DMS53 treated with DMSO at 0.1 percent for 48 hours (cell line): ENCODE data around the gene TSC1.

Experiments used
- DNase-seq: peaks from one replicate; lab custom pipeline; 2025; ENCODE audit not compliant: unreplicated experiment; lab: John Stamatoyannopoulos, UW

Gene TSC1

DNA sequence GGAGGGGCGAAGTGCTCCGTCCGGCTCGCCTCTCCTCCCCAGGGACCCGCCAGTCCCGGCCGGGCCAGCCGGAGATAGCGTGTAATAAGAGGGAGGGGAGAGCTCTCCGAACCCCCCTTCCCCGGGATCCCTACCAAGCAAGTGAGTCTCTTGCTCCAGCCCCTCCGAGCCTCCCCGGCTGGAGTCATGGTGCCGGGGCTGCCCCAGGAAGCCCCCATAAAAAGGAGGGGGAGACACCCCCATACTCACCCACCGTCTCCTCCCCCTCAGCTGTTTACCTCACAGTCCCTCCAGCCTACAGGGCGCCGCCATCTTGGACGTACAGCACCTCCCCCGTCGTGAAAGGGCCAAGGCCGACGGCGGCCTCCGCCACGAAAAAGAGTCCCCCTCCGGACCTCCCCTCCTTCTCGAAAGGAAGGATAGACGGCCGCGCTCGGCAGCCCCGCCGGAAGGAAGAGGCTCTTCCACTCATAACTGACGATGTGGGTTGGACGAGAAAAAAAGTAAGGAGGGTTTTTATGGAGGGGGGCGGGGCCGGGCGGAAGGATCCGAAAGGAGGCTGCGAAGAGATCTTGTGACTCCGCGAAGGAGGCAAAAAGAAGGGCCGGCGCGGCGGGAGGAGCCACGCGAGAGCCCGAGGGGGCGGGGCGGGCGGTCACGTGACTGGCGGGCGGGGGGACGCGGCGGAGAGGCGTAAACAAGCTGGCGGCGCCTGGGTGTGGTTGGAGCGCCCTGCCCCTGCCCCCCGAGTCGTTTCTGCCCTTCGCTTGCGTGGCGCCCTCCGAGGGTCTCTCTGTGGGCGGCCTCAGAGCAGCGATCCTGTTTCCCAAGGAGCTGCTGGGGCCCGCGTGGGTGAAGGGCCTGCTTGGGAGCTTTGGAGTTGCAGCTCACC, at the start of gene TSC1:
Gene TSC1, minus strand, starts transcription at position 323 of the 892 bp plus-strand sequence. CDS start 15,744 bp downstream, outside the sequence.
- peak; percentile 78 for DNase-seq

DNA sequence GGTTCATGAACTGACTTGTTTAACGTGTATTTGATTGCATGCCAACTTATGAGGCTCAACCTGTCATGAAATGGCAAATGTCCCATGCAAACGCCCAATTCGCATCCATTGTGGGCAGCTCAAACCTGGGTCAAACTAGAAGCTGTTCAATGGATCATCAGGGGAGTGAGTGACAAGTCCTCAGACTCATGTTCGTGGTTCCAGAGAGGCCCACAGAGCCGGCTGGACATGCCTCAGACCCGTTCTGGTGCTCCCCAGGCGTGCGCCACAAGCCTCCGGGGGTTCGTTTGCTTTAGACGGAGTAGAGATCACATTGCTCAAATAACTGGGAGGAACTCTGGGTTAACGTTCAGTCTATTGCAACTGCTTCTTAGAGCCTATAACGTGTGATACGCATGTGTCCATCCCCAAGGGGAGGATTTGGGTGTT, 49.1 kb upstream of the TSC1 start:
- no peak for DNase-seq

DNA sequence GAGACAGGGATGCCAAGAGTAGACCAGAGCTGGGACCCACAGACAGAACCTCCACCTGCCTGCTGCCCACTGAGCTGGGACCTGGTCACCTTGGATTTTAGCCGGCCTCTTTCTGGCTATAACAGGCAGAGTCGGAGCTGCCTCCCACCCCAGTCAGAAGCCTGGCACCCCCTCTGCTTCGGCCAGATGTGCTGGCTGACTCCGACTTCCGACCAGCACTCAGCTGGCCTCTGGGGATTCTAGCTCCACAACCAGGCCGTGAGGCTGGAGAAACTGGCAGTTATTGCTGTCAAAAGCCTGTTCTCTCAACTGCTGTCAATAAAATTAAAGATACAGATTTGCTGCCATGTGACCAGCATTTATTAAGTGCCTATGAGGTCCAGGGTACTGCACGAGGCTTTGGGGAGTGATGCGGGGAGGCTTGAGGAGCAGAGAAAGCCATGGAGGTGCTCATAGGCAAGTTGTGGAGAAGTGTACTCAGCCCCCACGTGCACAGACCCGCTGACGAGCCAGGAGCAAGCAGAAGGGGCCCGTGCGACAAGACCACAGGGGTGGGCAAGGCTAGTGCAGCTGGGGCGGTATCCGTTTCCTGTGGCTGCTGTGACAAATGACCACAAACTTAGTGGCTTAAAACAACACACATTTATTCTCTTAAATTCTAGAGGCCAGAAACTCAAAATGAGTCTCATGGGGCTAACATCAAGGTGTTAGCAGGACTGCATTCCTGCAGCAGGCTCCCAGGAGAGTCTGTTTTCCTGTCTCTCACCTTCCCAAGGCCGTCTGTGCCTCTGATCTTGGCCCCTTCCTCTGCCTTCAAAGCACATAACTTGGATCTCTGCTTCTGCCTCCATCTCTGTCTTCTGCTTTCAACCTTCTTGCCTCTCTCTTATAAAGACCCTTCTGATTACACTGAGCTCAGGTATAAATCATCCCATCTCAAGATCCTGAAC, 47.2 kb upstream of the TSC1 start:
- DNase-seq: no peak

DNA sequence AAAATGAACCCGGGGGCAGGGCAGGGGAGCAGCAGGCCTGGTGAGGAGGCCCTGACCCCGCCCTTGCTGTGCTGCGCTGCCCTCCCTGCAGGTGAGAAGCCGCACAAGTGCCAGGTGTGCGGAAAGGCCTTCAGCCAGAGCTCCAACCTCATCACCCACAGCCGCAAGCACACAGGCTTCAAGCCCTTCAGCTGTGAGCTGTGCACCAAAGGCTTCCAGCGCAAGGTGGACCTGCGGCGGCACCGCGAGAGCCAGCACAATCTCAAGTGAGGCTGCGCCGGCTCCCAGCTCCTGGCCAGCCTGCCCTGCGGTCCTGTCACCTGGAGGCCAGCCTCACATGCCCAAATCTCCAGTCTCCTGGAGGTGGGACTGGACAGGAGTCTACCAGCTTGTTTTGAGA, 46.4 kb upstream of the TSC1 start:
- DNase-seq: no peak

DNA sequence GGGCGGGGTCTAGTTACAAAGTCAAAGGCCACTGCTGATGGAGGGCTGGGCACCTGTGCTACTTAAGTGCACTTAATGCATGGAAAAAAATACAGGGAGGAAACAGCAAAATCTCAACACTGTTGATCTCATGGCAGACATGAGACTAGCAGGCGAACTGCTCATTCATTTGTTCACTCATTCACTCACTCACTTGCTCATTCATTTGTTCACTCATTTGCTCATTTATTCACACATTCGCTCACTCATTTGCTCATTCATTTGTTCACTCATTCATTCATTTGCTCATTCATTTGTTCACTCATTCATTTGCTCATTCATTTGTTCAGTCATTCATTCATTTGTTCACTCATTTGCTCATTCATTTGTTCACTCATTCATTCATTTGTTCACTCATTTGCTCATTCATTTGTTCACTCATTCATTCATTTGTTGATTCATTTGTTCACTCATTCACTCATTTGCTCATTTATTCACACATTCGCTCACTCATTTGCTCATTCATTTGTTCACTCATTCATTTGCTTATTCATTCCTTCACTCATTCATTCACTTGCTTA, 45.7 kb upstream of the TSC1 start:
- DNase-seq: peak; percentile 59

DNA sequence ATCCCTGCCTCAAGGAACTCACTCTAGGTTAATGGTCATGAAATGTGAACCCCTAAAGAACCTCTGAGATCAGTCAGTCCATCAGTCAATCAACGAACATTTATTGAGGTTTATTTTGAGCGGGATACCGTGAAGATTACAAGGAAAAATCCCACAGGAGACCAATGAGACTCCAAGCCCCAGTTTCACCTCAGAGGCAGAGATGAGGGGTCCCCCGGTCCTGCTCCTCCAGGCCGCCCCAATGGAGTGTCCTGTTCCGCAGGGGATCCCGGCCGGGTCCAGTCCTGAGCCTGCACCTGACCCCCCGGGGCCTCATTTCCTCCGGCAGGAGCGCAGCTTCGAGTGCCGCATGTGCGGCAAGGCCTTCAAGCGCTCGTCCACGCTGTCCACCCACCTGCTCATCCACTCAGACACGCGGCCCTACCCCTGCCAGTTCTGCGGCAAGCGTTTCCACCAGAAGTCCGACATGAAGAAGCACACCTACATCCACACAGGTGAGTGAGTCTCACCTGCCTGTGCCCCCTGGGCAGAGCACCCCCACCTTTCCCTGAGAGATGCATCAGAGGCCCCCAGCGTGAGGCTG, 45.1 kb upstream of the TSC1 start:
- DNase-seq: no peak

DNA sequence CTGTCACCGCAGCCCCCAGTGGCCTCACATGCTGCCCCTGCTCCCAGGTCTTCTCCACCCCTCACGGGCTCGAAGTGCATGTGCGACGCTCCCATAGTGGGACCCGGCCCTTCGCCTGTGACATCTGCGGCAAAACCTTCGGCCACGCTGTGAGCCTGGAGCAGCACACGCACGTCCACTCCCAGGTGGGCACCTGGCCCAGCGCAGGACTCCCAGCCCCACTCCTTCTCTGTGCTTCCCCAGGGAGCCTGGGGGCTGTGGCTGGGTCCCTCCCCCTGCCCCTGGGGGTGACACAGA, 44.5 kb upstream of the TSC1 start:
- DNase-seq: no peak

DNA sequence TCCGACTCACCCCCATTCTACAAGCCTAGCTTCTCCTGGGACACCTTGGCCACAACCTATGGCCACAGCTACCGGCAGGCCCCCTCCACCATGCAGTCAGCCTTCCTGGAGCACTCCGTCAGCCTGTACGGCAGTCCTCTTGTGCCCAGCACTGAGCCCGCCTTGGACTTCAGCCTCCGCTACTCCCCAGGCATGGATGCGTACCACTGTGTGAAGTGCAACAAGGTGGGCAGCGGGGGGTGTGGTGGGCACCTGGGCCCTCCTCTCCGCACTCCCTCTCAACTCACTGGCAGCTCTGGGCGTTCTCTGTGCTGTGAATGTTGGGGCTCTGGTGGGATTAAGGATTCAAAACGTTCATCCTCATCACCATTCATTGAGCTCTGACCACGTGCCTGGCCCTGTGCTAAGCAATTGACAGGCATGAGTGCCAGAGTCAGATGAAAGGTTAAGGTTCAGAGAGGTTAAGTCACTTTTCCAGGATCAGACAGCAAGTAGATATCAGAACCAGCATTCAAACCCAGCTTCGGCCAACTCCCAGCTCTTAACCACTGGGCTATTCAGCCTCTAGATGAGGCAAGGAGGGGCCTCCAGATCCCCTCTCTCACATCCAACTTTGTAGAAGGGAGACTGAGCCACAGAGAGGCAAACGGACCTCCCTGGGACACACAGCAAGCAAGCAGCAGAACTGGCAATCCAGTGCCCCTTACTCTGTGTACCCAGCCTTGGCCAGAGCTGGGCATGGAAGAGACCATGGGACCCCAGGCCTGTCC, 44.0 kb upstream of the TSC1 start:
- DNase-seq: no peak

DNA sequence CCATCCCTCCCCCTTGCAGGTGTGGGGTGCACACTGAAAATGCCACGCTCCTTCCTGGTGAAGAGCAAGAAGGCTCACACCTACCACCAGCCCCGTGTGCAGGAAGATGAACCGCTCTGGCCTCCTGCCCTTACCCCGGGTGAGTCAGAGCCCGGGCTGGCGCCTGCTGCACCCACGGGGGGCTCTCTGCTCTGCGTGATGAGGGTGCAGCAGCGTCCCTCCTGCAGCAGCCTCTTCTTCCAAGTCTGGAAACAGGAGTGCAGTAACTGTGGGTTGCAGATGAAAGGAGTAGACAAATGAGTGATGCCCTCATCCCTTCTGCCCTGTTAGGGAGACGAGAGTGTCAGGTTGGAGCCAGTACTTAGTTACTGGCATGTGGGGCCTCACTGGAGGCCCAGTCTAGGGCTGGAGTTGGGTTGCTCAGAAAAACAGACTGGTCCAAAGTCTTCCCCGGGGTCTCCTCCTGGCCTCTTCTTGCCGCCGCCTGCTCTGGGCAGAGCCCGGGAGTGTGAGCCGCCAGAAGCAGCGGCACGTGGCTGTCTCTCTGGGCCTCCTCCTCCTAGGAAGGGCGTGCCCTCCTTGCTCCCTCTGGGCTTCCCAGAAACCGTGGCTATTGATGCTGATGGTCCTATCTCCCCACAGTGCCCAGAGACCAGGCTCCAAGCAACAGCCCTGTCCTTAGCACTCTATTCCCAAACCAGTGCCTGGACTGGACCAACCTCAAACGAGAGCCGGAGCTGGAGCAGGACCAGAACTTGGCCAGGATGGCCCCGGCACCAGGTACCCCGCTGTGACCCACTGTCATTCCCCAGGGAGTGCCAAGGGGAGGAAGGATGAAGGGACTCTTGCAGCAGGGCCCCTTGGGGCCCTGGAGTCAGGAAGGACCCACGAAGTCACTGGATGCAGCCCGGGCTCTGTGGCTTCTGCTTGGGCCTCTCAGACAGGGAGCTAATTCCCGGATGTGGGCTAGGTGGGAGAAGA, 42.5 kb upstream of the TSC1 start:
- no peak for DNase-seq

DNA sequence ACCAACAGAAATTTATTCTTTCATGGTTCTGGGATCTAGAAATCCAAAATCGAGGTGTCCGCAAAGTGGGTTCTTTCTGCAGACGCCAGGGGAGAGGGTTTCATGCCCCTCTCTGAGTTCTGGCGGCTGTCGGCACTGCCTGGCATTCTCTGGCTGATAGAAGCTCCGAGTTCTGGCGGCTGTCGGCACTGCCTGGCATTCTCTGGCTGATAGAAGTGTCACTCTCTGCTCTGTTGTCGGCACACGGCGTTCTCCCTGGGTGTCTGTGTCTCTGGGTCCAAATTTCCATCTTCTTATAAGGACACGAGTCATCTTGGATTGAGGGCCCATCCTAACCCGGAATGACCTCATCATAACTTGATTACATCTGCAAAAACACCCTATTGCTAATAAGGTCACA, 41.7 kb upstream of the TSC1 start:
- no peak for DNase-seq

DNA sequence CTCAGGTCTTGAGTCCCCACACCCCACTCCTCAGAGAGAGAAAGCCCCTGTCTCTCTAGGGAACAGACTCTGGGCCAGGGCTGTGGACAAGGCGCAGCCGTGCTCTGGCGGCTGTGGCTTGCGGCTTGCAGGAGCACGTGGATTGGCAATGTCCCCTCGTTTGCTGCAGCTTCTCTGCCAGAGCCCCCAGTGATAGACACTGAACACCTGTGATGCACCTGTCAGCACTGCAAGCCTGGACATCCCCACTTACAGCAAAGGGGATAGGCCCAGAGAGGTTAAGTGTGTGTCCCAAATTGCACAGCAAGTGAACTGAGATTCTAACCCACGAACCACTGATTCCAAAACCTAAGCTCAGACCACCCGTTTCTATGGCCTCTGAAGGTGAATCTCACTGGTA, 41.1 kb upstream of the TSC1 start:
- no peak for DNase-seq

DNA sequence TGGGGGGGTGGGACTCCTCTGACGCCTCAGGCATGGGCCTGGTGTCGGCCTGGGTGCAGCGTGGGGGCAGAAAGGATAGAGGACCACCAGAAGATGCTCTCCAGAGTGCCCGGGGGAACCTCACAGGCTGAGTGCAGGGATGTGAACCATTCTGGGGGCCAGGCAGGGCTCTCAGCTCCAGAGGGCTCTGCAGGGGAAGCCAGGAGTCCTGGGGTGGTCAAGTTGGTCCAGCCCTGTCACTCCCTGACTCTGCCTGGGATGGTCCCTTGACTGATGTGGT, 40.6 kb upstream of the TSC1 start:
- no peak for DNase-seq

DNA sequence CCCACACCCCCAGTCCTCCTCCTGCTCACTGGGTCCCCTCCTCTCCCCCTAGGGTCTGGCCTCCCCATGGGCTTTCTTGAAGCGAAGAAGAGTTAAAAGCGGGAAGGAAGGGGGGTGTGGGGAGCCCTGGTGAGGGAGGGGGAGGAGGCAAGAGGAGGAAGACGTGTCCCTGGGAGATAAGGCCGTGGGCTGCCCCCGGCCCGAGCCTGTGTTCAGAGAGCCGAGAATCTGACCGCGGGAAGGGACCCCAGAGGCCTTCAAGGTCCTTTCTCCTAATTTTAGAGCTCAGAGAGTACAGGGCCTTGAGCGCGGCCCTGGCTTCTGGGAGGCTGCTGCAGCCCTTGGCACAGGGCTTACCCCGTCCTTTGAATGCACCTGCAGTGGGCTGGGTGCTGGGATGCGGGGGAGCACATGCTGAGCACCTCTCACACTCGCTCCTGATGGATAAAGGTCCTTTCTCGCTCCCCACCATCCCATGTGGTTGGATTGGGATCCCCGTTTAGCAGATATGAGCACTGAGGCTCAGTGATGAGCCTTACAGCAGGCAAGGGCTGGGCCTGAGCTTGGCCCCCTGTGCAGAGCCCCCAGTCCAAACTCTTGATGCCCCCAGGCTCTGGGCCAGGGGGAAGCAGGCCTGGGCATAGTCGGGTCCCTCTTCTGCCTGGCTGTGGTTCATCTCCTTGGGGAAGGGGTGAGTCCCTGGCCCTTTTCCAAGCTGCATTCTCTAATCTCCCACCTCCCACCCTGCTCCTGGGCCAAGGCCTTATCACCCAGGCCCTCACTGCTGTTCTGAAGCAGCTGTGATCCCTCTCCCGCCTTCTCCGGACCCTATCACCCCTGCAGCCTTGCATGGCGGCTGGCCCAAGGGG, 40.0 kb upstream of the TSC1 start:
- DNase-seq: no peak

DNA sequence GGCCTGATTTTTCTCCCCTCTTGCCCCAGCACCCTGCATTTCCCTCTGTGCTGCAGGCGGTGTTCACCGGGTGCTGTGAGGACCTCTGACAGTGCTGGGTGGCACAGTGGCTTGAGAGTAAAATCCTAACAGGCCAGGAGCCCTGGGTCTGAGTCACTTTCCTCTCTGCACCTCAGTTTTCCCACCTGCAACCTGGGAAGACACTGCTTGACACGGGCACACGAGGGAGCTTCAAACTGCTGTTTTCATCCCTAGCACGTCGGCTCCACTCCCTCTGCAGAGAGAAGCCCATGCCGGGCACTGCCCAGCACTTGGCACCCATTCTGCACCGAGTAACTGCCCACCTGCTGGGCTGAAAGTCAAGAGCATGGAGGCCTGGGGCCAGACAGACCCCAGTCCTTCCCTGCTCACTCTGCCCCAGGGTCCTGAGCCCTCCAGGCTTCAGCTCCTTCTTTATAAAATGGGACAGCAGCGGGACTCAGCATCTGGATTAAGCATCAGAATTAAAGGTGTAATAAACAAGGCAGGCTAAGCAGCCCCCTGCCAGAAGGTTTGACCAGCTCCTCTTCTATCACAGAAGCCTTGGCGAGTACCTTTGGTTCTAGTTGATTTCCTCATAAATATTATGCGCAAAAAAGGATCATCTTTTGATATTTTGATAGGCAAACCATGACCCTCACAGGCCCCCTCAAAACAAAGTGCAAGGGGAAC, 39.2 kb upstream of the TSC1 start:
- DNase-seq: no peak

DNA sequence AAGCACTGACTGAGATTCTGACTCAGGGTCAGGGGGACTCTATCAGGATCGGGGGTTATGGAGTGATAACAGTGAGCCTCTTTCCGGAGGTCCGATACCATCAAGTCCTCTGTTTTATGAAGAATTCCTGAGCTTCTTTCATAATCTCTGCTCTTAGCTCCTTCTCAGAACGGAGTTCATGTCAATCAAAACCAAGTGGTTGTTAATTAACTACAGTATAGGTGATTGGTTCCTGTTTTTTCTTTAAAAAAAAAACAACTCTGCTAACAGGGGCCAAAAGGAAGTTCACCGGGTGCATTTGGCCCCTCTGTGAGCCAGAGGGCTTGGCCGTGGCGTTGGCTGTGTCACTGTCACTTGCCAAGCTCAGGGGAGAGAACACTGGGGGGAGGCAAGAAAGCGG, 38.0 kb upstream of the TSC1 start:
- no peak for DNase-seq

DNA sequence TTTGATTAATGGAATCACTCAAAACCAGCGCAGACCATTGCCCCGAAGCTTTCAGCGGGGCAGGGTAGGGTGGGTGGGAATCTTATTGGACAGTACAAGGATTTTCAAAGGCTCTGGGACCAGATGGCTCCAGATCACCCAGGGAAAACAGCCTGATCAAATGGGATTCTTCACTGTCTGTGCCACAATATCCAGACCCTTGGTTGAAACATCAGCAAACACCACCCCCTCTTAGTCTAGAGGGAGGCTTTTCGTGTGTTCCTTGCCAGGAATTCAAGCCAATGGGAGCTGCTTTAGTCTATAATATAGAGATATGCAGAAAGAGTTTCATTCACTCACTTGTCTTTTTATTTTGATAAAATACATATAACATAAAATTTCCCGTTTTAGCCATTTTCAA, 35.7 kb upstream of the TSC1 start:
- no peak for DNase-seq

DNA sequence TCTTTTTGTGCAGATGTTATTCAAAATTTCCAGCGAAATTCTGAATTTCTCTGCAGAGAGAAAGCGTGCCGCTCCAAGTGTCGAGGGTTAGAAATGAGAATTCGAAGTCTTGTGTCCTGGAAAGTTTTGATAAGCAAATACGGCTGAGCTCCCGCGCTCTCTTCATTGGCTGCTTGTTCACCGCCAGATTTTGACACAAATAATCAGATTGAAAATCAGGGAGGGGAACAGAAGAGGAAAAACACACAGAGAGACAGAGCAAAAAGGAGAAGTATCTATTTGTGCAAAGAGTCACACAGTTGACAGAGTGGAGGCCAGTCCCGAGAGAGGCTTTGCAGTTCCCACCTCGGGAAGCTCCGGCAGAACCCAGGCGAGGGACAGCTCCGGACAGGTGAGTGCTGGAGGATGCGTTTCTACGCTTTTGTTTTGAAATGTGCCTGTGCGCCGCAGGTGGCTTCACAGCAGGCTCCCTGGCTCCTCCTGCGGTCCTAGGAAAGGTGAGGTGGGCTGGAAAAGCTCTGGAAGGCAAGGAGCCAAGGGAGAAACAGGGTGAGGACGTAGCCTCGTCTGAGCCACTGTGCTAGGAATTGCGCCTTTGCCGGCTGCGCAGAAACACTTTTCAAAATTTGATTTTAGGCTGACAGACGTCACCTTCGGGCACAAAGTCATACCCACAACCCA, 34.2 kb upstream of the TSC1 start, which contains the start of gene GFI1B:
Gene GFI1B, plus strand, starts transcription at position 244 of the 681 bp plus-strand sequence. CDS start 7,985 bp downstream, outside the sequence.
- no peak for DNase-seq

DNA sequence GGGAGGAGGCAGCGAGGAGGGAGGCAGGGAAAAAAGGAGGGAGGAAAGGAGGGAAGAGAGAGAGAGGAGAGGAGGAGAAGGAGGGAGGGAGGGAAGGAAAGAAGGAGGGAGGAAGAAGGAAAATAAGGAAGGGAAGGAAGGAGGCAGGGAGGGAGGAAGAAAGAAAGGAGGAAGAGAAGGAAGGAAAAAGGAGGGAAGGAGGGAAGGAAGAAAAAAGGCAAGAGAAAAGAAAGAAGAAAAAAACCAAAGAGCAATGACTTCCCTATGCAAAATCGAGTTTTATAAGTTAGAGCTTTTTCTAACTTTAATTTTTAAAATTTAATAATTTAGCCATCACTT, 33.7 kb upstream of the TSC1 start:
- no peak for DNase-seq
